ENCODE results near the gene NRM.
A peak's percentile ranks its signal among the peaks of the same experiment; 100 is the strongest.
"Not testable (repeated sequence)": the region's sequence is repeated elsewhere in the genome, so short reads cannot be mapped to it uniquely, and the experiment has no call there.

NRM gene

GRCh38 chr6:30690403-30691207, at the start of gene NRM:
Gene NRM, minus strand, starts transcription at chr6:30690984. Its CDS starts 10 bp downstream, at chr6:30690974.
- peak; percentile 66 to 92 for DNase-seq

GRCh38 chr6:30740540-30740870, 49.7 kb upstream of the NRM start:
- DNase-seq: no peak

DNA sequence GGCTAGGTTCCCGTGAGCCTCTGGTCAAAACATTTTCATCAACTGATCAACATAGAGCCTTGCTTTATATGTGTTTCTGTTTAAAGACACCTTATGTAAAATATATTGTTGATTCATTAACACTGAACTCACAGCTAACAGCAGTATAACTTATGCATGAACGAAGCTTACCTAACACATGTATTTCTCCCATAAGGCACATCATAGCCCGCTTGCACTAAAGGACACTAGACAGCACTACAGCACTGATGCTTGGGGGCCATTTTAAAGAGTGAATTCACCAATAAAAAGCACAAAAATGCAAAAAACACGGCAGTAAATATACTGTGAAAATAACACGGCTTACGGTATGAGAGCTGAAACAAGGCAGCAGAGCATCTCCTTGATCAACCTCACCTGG, 47.7 kb upstream of the NRM start:
- no peak for DNase-seq

DNA sequence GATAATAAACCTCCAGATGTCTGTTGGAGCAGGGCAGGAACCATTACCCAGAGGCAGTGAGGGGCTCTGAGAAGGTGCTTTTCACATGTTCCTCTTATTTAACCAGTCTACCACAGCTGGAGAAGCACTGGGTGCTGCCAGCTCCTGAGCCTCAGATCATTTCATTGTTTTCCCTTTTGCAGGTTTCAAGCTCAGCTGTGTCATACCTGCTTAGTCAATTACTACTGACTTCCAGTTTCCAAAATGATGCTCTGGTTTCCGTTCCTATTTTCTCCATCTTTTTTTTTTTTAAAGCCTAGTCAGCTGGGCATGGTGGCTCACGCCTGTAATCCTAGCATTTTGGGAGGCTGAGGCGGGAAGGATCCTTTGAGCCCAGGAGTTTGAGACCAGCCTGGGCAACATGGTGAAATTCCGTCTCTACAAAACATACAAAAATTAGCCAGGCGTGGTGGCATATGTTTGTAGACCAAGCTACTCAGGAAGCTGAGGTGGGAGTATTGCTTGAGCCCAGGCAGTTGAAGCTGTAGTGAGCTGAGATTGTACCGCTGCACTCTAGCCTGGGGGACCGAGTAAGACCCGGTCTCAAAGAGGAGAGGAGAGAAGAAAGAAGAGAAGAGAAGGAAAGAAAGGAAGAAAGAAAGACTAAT, 45.0 kb upstream of the NRM start:
- DNase-seq: no peak

- DNase-seq: no peak
Measured at GRCh38 chr6:30732237-30732943, 41.6 kb upstream of the NRM start.

DNA sequence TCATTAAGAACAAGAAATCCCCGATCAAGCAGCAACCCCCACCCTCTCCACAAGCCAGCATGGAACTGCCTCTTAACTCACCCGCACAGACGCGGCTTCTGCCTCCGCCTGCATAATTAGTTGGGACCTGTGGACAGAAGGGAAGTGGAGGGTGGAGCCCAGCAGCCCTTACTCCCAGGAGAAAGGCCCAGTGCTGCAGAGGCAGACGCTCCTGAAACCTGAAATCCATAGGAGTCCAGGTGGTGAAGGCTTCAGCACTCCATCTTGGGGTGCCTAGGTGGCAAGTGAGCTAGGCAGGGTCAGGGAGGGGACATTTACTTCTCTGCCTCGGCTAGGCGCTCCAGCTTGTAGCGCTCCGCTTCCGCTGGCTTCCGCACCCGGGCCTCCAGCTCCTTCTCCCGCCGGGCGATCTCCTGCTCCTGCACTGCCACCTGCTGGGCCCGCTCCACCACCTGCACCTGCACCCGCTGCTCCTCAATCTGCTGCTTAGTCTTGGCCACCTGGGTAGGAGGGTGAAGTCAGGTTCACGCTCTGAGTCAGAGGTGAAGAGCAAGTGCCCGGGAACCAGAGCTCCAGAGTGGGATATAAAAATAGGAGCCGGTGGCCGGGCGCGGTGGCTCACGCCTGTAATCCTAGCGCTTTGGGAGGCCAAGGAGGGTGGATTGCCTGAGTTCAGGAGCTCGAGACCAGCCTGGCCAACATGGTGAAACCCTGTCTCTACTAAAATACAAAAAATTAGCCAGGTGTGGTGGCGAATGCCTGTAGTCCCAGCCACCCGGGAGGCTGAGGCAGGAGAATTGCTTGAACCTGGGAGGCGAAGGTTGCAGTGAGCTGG, 40.0 kb upstream of the NRM start:
- DNase-seq: peak; percentile 49 to 94

DNA sequence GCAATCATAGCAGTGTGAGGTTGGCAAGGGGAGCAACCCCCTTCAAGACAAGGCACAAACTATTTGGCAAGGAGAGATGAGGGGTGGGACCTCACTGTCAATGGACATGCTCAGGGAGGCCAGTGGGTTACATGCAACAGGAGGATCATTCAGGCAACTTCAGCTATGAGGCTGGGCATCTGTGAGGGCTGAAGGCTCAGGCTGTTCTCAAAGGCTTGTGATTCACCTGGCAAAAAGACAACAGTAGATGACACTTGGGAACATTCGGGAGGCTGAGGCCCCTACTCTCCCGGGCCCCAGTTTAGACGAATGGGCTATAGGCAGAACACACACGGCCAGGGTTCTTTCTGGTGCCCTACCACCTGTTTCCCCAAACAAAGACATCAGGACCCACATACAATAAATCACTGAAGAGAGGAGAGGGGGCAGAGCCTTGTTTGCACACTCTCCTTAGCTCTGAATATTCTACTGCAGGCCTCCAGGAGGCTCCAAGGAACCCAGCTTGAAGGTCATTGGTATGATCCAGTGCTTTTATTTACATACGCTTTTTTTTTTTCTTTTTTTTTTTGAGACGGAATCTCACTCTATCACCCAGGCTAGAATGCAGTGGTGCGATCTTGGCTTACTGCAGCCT, 37.3 kb upstream of the NRM start:
- DNase-seq: no peak

DNA sequence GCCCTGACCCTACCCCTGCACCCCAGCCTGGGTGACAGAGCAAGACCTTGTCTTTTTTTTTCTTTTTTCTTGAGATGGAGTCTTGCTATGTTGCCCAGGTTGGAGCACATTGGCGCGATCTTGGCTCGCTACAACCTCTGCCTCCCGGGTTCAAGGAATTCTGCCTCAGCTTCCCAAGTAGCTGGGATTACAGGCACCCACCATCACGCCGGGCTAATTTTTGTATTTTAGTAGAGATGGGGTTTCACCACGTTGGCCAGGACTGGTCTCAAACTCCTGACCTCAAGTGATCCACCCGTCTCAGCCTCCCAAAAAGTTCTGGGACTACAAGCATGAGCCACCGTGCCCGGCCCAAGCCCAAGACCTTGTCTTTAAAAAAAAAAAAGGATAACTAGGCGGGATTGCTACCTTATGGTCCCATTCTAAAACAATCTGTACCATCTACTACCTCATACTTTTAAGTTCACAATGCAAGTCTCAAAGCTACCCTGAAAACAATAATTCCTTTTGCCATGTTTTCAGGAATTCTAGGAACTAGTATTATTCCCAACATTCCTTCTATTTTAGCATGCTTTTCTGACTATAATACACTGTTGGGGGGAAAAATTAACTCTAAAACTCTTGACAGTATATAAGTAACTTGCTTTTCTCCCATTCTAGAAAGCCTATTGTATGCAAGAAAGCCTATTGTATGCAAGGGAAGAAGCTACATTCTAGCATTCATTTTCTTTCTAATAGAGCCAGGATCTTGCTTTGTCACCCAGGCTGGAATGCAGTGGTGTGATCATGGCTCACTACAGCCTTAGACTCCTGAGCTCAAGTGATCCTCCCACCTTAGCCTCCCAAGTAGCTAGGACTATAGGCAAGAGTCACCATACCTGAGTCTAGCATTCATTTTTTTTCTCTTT, 36.0 kb upstream of the NRM start:
- no peak for DNase-seq

- peak in 1 of 2 experiments; percentile 65 for DNase-seq
Measured at GRCh38 chr6:30725713-30726505, 35.1 kb upstream of the NRM start.

DNA sequence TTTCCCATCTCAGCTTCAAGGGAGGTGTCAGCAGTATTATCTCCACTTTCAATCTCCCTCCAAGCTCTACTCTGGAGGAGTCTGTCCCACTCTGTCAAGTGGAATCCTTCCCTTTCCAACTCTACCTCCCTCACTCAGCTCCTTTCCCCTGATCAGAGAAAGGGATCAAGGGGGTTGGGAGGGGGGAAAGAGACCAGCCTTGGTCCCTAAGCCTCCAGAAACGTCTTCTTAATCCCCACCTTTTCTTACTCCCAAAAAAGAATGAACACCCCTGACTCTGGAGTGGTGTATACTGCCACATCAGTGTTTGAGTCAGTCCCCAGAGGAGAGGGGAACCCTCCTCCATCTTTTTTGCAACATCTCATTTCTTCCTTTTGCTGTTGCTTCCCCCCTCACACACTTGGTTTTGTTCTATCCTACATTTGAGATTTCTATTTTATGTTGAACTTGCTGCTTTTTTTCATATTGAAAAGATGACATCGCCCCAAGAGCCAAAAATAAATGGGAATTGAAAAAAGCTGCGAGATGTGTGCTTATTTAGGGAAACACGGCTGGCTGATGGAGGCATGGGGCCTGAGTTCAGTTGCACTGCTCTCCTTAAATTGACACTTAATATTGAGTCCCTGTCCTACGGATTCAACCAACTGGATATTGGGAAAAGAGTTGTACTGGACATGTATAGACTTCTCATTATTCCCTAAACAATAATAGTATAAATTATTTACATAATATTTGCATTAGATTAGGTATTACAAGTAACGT, 34.3 kb upstream of the NRM start:
- peak in 1 of 2 experiments; percentile 45 for DNase-seq

DNA sequence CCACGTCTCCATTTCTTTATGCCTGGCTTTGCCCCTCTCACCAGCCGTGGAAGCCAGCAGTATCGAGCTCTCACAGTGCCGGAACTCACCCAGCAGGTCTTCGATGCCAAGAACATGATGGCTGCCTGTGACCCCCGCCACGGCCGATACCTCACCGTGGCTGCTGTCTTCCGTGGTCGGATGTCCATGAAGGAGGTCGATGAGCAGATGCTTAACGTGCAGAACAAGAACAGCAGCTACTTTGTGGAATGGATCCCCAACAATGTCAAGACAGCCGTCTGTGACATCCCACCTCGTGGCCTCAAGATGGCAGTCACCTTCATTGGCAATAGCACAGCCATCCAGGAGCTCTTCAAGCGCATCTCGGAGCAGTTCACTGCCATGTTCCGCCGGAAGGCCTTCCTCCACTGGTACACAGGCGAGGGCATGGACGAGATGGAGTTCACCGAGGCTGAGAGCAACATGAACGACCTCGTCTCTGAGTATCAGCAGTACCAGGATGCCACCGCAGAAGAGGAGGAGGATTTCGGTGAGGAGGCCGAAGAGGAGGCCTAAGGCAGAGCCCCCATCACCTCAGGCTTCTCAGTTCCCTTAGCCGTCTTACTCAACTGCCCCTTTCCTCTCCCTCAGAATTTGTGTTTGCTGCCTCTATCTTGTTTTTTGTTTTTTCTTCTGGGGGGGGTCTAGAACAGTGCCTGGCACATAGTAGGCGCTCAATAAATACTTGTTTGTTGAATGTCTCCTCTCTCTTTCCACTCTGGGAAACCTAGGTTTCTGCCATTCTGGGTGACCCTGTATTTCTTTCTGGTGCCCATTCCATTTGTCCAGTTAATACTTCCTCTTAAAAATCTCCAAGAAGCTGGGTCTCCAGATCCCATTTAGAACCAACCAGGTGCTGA, 33.3 kb upstream of the NRM start:
- DNase-seq: not testable (repeated sequence)

DNA sequence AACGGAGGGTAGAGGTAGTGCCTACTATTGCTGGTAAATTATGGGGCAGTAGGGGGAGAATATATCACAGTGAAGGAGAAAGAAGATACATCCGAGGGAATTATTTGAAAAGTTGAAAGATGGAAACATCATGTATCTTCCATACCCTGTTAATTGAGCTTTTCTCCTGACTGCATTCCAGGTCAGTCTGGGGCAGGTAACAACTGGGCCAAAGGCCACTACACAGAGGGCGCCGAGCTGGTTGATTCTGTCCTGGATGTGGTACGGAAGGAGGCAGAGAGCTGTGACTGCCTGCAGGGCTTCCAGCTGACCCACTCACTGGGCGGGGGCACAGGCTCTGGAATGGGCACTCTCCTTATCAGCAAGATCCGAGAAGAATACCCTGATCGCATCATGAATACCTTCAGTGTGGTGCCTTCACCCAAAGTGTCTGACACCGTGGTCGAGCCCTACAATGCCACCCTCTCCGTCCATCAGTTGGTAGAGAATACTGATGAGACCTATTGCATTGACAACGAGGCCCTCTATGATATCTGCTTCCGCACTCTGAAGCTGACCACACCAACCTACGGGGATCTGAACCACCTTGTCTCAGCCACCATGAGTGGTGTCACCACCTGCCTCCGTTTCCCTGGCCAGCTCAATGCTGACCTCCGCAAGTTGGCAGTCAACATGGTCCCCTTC, 32.5 kb upstream of the NRM start:
- not testable (repeated sequence) for DNase-seq

GRCh38 chr6:30722280-30723112, 31.7 kb upstream of the NRM start:
- peak; percentile 66 to 80 for DNase-seq

- peak in 1 of 2 experiments; percentile 39 for DNase-seq
Measured at GRCh38 chr6:30722025-30722279, 31.2 kb upstream of the NRM start.

GRCh38 chr6:30721198-30722024, 30.6 kb upstream of the NRM start:
- peak; percentile 61 to 93 for DNase-seq

GRCh38 chr6:30720738-30721197, 30.0 kb upstream of the NRM start:
- DNase-seq: peak; percentile 57 to 72
